IPS-NIHi11 (cell line): ENCODE results near the gene C11orf98.
A peak's percentile ranks its signal among the peaks of the same experiment; 100 is the strongest.
"Not testable (repeated sequence)": the region's sequence is repeated elsewhere in the genome, so short reads cannot be mapped to it uniquely, and the experiment has no call there.

Experiments used
- DNase-seq: peaks from one replicate; pipeline ENCODE4 v3.0.0; 2012; ENCODE audit warnings: mixed read lengths, low spot score

C11orf98 gene

GRCh38 chr11:62650283-62650682 is 14.7 kb downstream of the C11orf98 start:
- not testable (repeated sequence) for DNase-seq

- DNase-seq = no peak
Measured at GRCh38 chr11:62649486-62649885, 15.5 kb downstream of the C11orf98 start.

- no peak for DNase-seq
Measured at GRCh38 chr11:62648967-62649364, 16.0 kb downstream of the C11orf98 start.

- no peak for DNase-seq
Measured at GRCh38 chr11:62648185-62648966, 16.6 kb downstream of the C11orf98 start.

- no peak for DNase-seq
Measured at GRCh38 chr11:62647609-62648005, 17.4 kb downstream of the C11orf98 start.

- no peak for DNase-seq
Measured at GRCh38 chr11:62646825-62647608, 18.0 kb downstream of the C11orf98 start.

- peak; percentile 100 for DNase-seq
Measured at GRCh38 chr11:62645946-62646824, 18.8 kb downstream of the C11orf98 start, which contains the start of gene GANAB. Gene GANAB (minus strand): TSS chr11:62646613. CDS start chr11:62646599, 14 bp downstream.

- DNase-seq = no peak
Measured at GRCh38 chr11:62645671-62645945, 19.4 kb downstream of the C11orf98 start.

GRCh38 chr11:62644220-62644619 is 20.8 kb downstream of the C11orf98 start:
- no peak for DNase-seq

GRCh38 chr11:62632492-62632891 is 32.5 kb downstream of the C11orf98 start:
- DNase-seq = no peak

- no peak for DNase-seq
Measured at GRCh38 chr11:62627713-62628112, 37.3 kb downstream of the C11orf98 start.

GRCh38 chr11:62622476-62623089 is 42.4 kb downstream of the C11orf98 start:
- no peak for DNase-seq

GRCh38 chr11:62621567-62622470 is 43.2 kb downstream of the C11orf98 start, which contains the start of gene B3GAT3:
Gene B3GAT3 (minus strand): TSS chr11:62621986. CDS start chr11:62621947, 39 bp downstream.
- peak; percentile 99 for DNase-seq

GRCh38 chr11:62621027-62621566 is 43.9 kb downstream of the C11orf98 start:
- no peak for DNase-seq

- DNase-seq = not testable (repeated sequence)
Measured at GRCh38 chr11:62616957-62617356, 48.1 kb downstream of the C11orf98 start.

- no peak for DNase-seq
Measured at GRCh38 chr11:62615521-62615920, 49.5 kb downstream of the C11orf98 start.

- DNase-seq = no peak
Measured at GRCh38 chr11:62614275-62614674, 50.7 kb downstream of the C11orf98 start.

- no peak for DNase-seq
Measured at GRCh38 chr11:62613291-62613778, 51.7 kb downstream of the C11orf98 start.
